Adipose tissue (tissue), 3 donors: ENCODE data around the gene MYLK. TPM values are rescaled to one million over a fixed set of nuclear protein-coding genes. Genes with fewer than 3 reads are reported as not detected.
"Not testable (repeated sequence)": the region's sequence is repeated elsewhere in the genome, so short reads cannot be mapped to it uniquely, and the experiment has no call there.

Experiments
- H3K27ac ChIP-seq: one replicate; pipeline ENCODE4 v1.5.1; 2013; ENCODE audit warnings: low read depth, low read length
- WGBS, 3 donors: extraction: QIAGEN DNeasy Blood & Tissue Kit; methylation state at CpG; one replicate each; pipeline ENCODE4 v1.1.7; 2013; 5-methylcytosine and 5-hydroxymethylcytosine counted together
- polyA plus RNA-seq, 3 donors: library from polyadenylated mRNA; stranded (reverse); fragments of 200-250 nt; gene quantifications; one replicate each; pipeline ENCODE4 v1.2.3, GENCODE V29; 2013
- donor health status: healthy with polysubstance abuse.
- donor health status: Bipolar disorder and iron deficiency.
- donor health status: healthy.

MYLK gene
- polyA plus RNA-seq, 3 donors, result 8.5 to 33.0 (median 16.0) TPM

- no peak overlapping the region for H3K27ac ChIP-seq
These were observed 134.4 kb downstream of the MYLK start for GRCh38 chr3:123749711-123750110.

- H3K27ac ChIP-seq, result no peak overlapping the region
- WGBS, 3 donors, result 89 to 100% (median 95%) methylated on average over 1 of the region's 1 CpG
These were observed 138.8 kb downstream of the MYLK start for GRCh38 chr3:123745184-123745855.

GRCh38 chr3:123744064-123744463 lies 140.1 kb downstream of the MYLK start:
- WGBS, 3 donors, result 90 to 92% (median 91%) methylated on average over 6 of the region's 6 CpGs
- no peak overlapping the region for H3K27ac ChIP-seq

- no peak overlapping the region for H3K27ac ChIP-seq
These were observed 141.0 kb downstream of the MYLK start for GRCh38 chr3:123743121-123743520.

- H3K27ac ChIP-seq, result no peak overlapping the region
- WGBS, 3 donors, result 80 to 93% (median 88%) methylated on average over 3 of the region's 3 CpGs
These were observed 143.1 kb downstream of the MYLK start for GRCh38 chr3:123741041-123741511.

GRCh38 chr3:123740391-123740822 lies 143.7 kb downstream of the MYLK start:
- H3K27ac ChIP-seq, result no peak overlapping the region
- WGBS, 3 donors, result 92 to 95% (median 93%) methylated on average over 6 of the region's 6 CpGs

- H3K27ac ChIP-seq, result no peak overlapping the region
- 80 to 91% (median 85%) methylated on average over 2 of the region's 2 CpGs for WGBS, 3 donors
These were observed 144.4 kb downstream of the MYLK start for GRCh38 chr3:123739754-123740153.

GRCh38 chr3:123739106-123739505 lies 145.0 kb downstream of the MYLK start:
- no peak overlapping the region for H3K27ac ChIP-seq
- 93 to 95% (median 94%) methylated on average over 2 of the region's 2 CpGs for WGBS, 3 donors

GRCh38 chr3:123738522-123738921 lies 145.6 kb downstream of the MYLK start:
- not testable (repeated sequence) for H3K27ac ChIP-seq
- WGBS, 3 donors, result 91 to 92% (median 92%) methylated on average over 5 of the region's 5 CpGs

- no peak overlapping the region for H3K27ac ChIP-seq
- 86 to 96% (median 95%) methylated on average over 14 of the region's 14 CpGs for WGBS, 3 donors
These were observed 147.0 kb downstream of the MYLK start for GRCh38 chr3:123737168-123737567.

- WGBS, 3 donors, result 44 to 53% (median 48%) methylated on average over 2 of the region's 2 CpGs
- H3K27ac ChIP-seq, result no peak overlapping the region
These were observed 148.7 kb downstream of the MYLK start for GRCh38 chr3:123735456-123735855.

- no peak overlapping the region for H3K27ac ChIP-seq
- 57 to 78% (median 74%) methylated on average over 6 of the region's 6 CpGs for WGBS, 3 donors
These were observed 149.6 kb downstream of the MYLK start for GRCh38 chr3:123734527-123734902.

- H3K27ac ChIP-seq, result no peak overlapping the region
These were observed 150.2 kb downstream of the MYLK start for GRCh38 chr3:123733805-123734526.

GRCh38 chr3:123733341-123733740 lies 150.8 kb downstream of the MYLK start:
- 96 to 100% (median 98%) methylated on average over 4 of the region's 4 CpGs for WGBS, 3 donors
- H3K27ac ChIP-seq, result no peak overlapping the region

More at GRCh38 chr3:123733805-123734526, 150.2 kb downstream of the MYLK start:
- WGBS, 3 donors, result 84 to 88% (median 86%) methylated on average over 13 of the region's 13 CpGs

- 73 to 90% (median 84%) methylated on average over 3 of the region's 3 CpGs for WGBS, 3 donors
- no peak overlapping the region for H3K27ac ChIP-seq
These were observed 151.7 kb downstream of the MYLK start for GRCh38 chr3:123732447-123732846.

- WGBS, 3 donors, result 89 to 91% (median 91%) methylated on average over 4 of the region's 4 CpGs
These were observed 153.3 kb downstream of the MYLK start for GRCh38 chr3:123730829-123731228.

GRCh38 chr3:123728991-123729390 lies 155.1 kb downstream of the MYLK start:
- WGBS, 3 donors, result 94 to 99% (median 97%) methylated on average over 3 of the region's 3 CpGs
- no peak overlapping the region for H3K27ac ChIP-seq

More at GRCh38 chr3:123730829-123731228, 153.3 kb downstream of the MYLK start:
- H3K27ac ChIP-seq, result no peak overlapping the region

GRCh38 chr3:123728014-123728413 lies 156.1 kb downstream of the MYLK start:
- 66 to 81% (median 75%) methylated on average over 2 of the region's 2 CpGs for WGBS, 3 donors
- H3K27ac ChIP-seq, result no peak overlapping the region

- 83 to 90% (median 87%) methylated on average over 11 of the region's 11 CpGs for WGBS, 3 donors
- no peak overlapping the region for H3K27ac ChIP-seq
These were observed 158.3 kb downstream of the MYLK start for GRCh38 chr3:123725652-123726400.
